ENCODE data around the gene AKR1C3. TPM values are rescaled to one million over a fixed set of nuclear protein-coding genes. Genes with fewer than 3 reads are reported as not detected.
"Not testable (repeated sequence)": the region's sequence is repeated elsewhere in the genome, so short reads cannot be mapped to it uniquely, and the experiment has no call there.

The AKR1C3 gene
- total RNA-seq, 1 donor from 2014 or later = 1.2 TPM

- DNase-seq (ENCODE audit: low read depth) = no peak
- no peak for TF ChIP-seq CTCF (IDR thresholded peaks at IDR 0.05; ENCODE audit: insufficient read depth, low read length, poor library complexity, severe bottlenecking)
- Histone ChIP-seq H3K4me3 (ENCODE audit: low read depth, low read length) (no peak overlapping the region), H3K27me3 (ENCODE audit: control insufficient read depth, insufficient read depth, low read length) (no peaks in the 10 kb centered on the region), H3K36me3 (ENCODE audit: control insufficient read depth, insufficient read depth, low read length) (no peaks in the 10 kb centered on the region)
Observed at GRCh38 chr10:5106553-5106952, 12.3 kb downstream of the AKR1C3 start.

GRCh38 chr10:5107860-5108526 is 13.8 kb downstream of the AKR1C3 start:
- no peak for DNase-seq (ENCODE audit: low read depth)
- TF ChIP-seq CTCF (IDR thresholded peaks at IDR 0.05; ENCODE audit: insufficient read depth, low read length, poor library complexity, severe bottlenecking) = no peak
- H3K27me3 ChIP-seq (ENCODE audit: control insufficient read depth, insufficient read depth, low read length) = no peaks in the 10 kb centered on the region

DNA sequence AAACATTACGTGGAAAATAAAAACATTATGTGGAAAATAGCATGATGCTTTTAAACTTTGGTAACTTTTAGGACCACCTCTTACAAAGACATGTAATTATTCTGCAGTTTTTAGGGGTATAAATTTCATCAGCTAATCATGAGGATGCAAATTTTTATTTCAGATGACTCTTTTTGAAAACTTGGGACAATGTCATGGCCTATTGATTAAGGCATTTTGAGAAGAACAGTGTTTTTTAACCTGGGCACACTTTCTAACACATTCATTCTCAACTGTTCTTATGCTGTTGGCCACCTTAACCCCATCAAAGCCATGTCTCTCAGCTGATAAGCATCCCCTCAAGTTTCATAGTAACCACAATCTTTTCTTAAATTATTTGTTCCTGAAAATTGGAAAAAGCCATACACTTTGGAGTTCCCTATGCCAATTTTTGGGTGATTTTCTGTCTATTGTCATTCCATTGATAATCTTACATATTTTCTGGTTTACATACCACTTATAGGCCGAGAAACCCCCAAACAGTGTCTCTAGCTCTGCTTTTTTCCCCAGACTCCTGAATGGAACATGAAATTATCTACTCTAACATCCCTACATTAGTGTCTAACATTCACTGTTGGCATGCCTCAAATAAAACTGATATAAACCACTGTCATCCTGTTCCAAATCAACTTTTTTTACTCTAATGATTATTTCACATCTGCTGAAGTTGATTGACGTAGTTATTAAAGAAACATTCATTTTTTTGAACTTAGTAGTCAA is 14.6 kb downstream of the AKR1C3 start:
- no peak for TF ChIP-seq CTCF (IDR thresholded peaks at IDR 0.05; ENCODE audit: insufficient read depth, low read length, poor library complexity, severe bottlenecking)
- no peaks in the 10 kb centered on the region for H3K36me3 ChIP-seq (ENCODE audit: control insufficient read depth, insufficient read depth, low read length)
- no peak overlapping the region for H3K4me3 ChIP-seq (ENCODE audit: low read depth, low read length)
- no peaks in the 10 kb centered on the region for H3K27me3 ChIP-seq (ENCODE audit: control insufficient read depth, insufficient read depth, low read length)
- no peak for DNase-seq (ENCODE audit: low read depth)

More at GRCh38 chr10:5107860-5108526, 13.8 kb downstream of the AKR1C3 start:
- H3K4me3 ChIP-seq (ENCODE audit: low read depth, low read length) = no peak overlapping the region
- H3K36me3 ChIP-seq (ENCODE audit: control insufficient read depth, insufficient read depth, low read length) = no peaks in the 10 kb centered on the region

DNA sequence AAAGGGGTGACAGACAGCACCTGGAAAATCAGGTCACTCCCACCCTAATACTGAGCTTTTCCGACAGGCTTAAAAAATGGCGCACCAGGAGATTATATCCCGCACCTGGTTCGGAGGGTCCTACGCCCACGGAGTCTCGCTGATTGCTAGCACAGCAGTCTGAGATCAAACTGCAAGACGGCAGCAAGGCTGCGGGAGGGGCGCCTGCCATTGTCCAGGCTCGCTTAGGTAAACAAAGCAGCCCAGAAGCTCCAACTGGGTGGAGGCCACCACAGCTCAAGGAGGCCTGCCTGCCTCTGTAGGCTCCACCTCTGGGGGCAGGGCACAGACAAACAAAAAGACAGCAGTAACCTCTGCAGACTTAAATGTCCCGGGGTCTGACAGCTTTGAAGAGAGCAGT is 15.6 kb downstream of the AKR1C3 start:
- H3K27me3 ChIP-seq (ENCODE audit: control insufficient read depth, insufficient read depth, low read length); DNase-seq (ENCODE audit: low read depth); H3K36me3 ChIP-seq (ENCODE audit: control insufficient read depth, insufficient read depth, low read length): not testable (repeated sequence)

GRCh38 chr10:5116621-5117020 is 22.4 kb downstream of the AKR1C3 start:
- Histone ChIP-seq H3K36me3 (ENCODE audit: control insufficient read depth, insufficient read depth, low read length) (no peaks in the 10 kb centered on the region), H3K4me3 (ENCODE audit: low read depth, low read length) (no peak overlapping the region), H3K27me3 (ENCODE audit: control insufficient read depth, insufficient read depth, low read length) (no peaks in the 10 kb centered on the region)
- TF ChIP-seq CTCF (IDR thresholded peaks at IDR 0.05; ENCODE audit: insufficient read depth, low read length, poor library complexity, severe bottlenecking) = no peak
- no peak for DNase-seq (ENCODE audit: low read depth)

More for the DNA sequence above, 15.6 kb downstream of the AKR1C3 start:
- not testable (repeated sequence) for H3K4me3 ChIP-seq (ENCODE audit: low read depth, low read length)

DNA sequence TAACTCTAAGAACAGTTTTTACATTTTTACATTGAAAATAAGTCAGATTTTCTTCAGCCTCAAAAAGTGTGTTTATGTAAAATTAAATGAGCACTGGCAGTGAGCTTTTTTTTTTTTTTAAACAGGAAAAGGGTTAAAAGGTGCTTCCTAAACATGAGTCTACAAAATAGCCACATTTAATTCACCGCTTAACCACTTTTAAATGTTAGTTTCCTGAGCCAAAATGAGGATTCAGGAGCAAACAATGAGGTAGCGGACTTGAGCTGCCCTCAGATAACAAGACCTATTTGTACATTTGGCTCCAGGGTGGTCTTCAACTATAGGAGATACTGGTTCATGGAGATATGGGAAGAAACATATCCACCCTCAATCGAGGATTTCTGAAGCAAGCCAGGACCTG is 22.8 kb downstream of the AKR1C3 start:
- Histone ChIP-seq H3K36me3 (ENCODE audit: control insufficient read depth, insufficient read depth, low read length) (no peaks in the 10 kb centered on the region), H3K27me3 (ENCODE audit: control insufficient read depth, insufficient read depth, low read length) (no peaks in the 10 kb centered on the region), H3K4me3 (ENCODE audit: low read depth, low read length) (no peak overlapping the region)
- DNase-seq (ENCODE audit: low read depth) = no peak
- no peak for TF ChIP-seq CTCF (IDR thresholded peaks at IDR 0.05; ENCODE audit: insufficient read depth, low read length, poor library complexity, severe bottlenecking)

GRCh38 chr10:5119997-5120396 is 25.8 kb downstream of the AKR1C3 start:
- H3K36me3 ChIP-seq (ENCODE audit: control insufficient read depth, insufficient read depth, low read length); DNase-seq (ENCODE audit: low read depth); H3K27me3 ChIP-seq (ENCODE audit: control insufficient read depth, insufficient read depth, low read length); H3K4me3 ChIP-seq (ENCODE audit: low read depth, low read length): not testable (repeated sequence)

Data from kidney epithelial cell (primary cell).